T-cell (primary cell): ENCODE data around the gene AADACL3. TPM values are rescaled to one million over a fixed set of nuclear protein-coding genes. Genes with fewer than 3 reads are reported as not detected.

ENCODE experiments used
- ATAC-seq, 4 experiments: fragments of 200-7000 bp in 3 of 4; fragments of 150-1000 bp in 1 of 4; cut with Tn5 transposase; replicated peaks in 1 of 4; 1 replicate in 3 of 4; 2 replicates in 1 of 4; pipeline ENCODE4 v1.10.0; 2021; ENCODE audit warnings: moderate library complexity in 3 of 4, mild to moderate bottlenecking in 2 of 4, moderate number of reproducible peaks in 1 of 4
- CTCF ChIA-PET, 2 donors: fragments of 300-600 bp; sonication (Branson Sonifier 250); formaldehyde crosslinking; loops; one replicate each; lab custom pipeline; 2022; ENCODE audit warnings: antibody characterized with exemption in 2 of 2; lab: Charles Lee
- POLR2A ChIA-PET, 2 donors: fragments of 300-600 bp; sonication (Branson Sonifier 250); formaldehyde crosslinking; loops; one replicate each; lab custom pipeline; 2022; ENCODE audit warnings: antibody characterized with exemption in 2 of 2; lab: Charles Lee
- DNase-seq, 35 experiments: peaks; one replicate each; pipeline versions ENCODE4 v3.0.0 to v3.0.0-alpha.2; 2013 to 2023
- H3K27ac ChIP-seq: one replicate; pipeline ENCODE4 v1.5.1; 2013; ENCODE audit warnings: low read length
- H3K27me3 ChIP-seq, 2 experiments: replicated peaks in 1 of 2; 1 replicate in 1 of 2; 2 replicates in 1 of 2; pipeline versions ENCODE4 v1.6.1 to v1.7.0; 2013; ENCODE audit warnings: low read length in 1 of 2, mixed read lengths in 1 of 2; ENCODE audit not compliant: control insufficient read depth in 2 of 2, insufficient read depth in 2 of 2; ENCODE audit errors: extremely low read depth in 1 of 2
- H3K36me3 ChIP-seq, 2 donors: 1 replicate in 1 of 2; 2 replicates in 1 of 2; pipeline versions ENCODE4 v1.6.1 to v1.7.0; 2013; ENCODE audit warnings: low read length in 1 of 2; ENCODE audit not compliant: control insufficient read depth in 2 of 2, insufficient read depth in 1 of 2; ENCODE audit errors: extremely low read depth in 1 of 2
- H3K4me1 ChIP-seq, 2 experiments: 1 replicate in 1 of 2; 2 replicates in 1 of 2; pipeline versions ENCODE4 v1.6.1 to v1.7.0; 2013; ENCODE audit warnings: low read length in 2 of 2, mixed read lengths in 1 of 2; ENCODE audit not compliant: insufficient read depth in 2 of 2, control insufficient read depth in 1 of 2; ENCODE audit errors: extremely low read depth in 1 of 2
- H3K4me3 ChIP-seq, 2 donors: 1 replicate in 1 of 2; 2 replicates in 1 of 2; pipeline versions ENCODE4 v1.5.1 to v1.7.0; 2013; ENCODE audit warnings: mild to moderate bottlenecking in 2 of 2, low read length in 1 of 2, moderate library complexity in 1 of 2; ENCODE audit not compliant: control insufficient read depth in 1 of 2; ENCODE audit errors: extremely low read depth in 1 of 2
- H3K9me3 ChIP-seq: 2 replicates; pipeline ENCODE4 v1.7.0; 2013
- H3K27ac Mint-ChIP-seq, 2 donors: one replicate each; pipeline ENCODE4 v1.8.0; 2020 to 2021; ENCODE audit warnings: mild to moderate bottlenecking in 2 of 2, mixed read lengths in 2 of 2
- H3K27me3 Mint-ChIP-seq, 2 donors: one replicate each; pipeline ENCODE4 v1.8.0; 2021 to 2022; ENCODE audit warnings: mixed read lengths in 2 of 2
- H3K36me3 Mint-ChIP-seq: one replicate; pipeline ENCODE4 v1.8.0; 2021; ENCODE audit warnings: mixed read lengths
- H3K4me1 Mint-ChIP-seq, 3 donors: one replicate each; pipeline ENCODE4 v1.8.0; 2020 to 2022; ENCODE audit warnings: mixed read lengths in 3 of 3, mild to moderate bottlenecking in 1 of 3
- H3K4me3 Mint-ChIP-seq, 3 donors: one replicate each; pipeline ENCODE4 v1.8.0; 2020 to 2022; ENCODE audit warnings: mild to moderate bottlenecking in 3 of 3, mixed read lengths in 3 of 3, moderate library complexity in 3 of 3
- H3K9me3 Mint-ChIP-seq, 3 donors: one replicate each; pipeline ENCODE4 v1.8.0; 2020 to 2022; ENCODE audit warnings: mixed read lengths in 3 of 3
- WGBS: methylation state at CpG from one replicate; pipeline ENCODE4 v1.1.5; 2013; ENCODE audit warnings: missing lambda C conversion rate; ENCODE audit not compliant: insufficient coverage; 5-methylcytosine and 5-hydroxymethylcytosine counted together
- total RNA-seq, 35 experiments: library from RNA in 6 of 35; stranded (reverse) in 6 of 35; fragments of 120-200 nt in 1 of 35; gene quantifications; one replicate each; pipeline versions ENCODE4 v1.2.1 to v1.2.4 and lab custom pipeline; 2013 to 2026

AADACL3 gene
- total RNA-seq, 5 donors from 2014 or later (not counting 1 experiment from before 2014, with no cell fraction given) = not detected

DNA sequence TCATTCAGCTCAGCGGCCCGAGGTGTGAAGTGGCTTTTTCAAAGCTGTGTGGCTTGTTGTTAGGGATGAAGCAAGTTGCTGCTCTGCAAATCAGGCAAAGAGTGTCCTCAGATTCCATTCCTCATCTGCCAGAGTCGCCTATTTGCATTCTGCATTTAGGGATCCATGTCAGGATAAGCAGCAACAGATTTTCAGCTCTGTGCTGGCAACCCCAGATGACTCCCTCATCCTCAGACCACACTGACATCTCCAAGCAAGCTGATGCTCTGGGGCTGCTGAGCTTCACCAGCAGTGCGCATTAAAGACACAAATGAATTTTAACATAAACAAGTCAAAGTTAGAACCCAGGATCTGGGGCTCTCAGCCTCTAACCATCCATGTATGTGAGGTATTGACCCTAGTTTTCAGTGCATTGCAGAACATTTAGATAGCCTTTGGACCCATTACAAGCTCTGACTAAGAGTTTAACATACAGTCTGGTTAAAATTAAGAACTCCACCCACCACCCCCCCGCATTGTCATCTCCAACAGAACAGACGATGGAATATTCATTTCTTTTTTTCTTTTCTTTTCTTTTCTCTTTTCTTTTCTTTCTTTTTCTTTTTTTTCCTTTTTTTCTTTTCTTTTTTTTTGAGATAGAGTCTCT, 41.0 kb downstream of the AADACL3 start:
- ATAC-seq (no peak), DNase-seq (no peak)
- WGBS = 80% methylated on average over 1 of the region's 6 CpGs
- no peaks in the 10 kb centered on the region for H3K4me1 Mint-ChIP-seq
- Histone ChIP-seq H3K27ac (no peak overlapping the region), H3K4me1 (no peaks in the 10 kb centered on the region), H3K27me3 (peaks cover 0 to 36% of the 10 kb centered on the region in 2 experiments), H3K36me3 (no peaks in the 10 kb centered on the region), H3K9me3 (no peaks in the 10 kb centered on the region), H3K4me3 (no peak overlapping the region)
- H3K4me3 Mint-ChIP-seq = no peak overlapping the region
- ChIA-PET POLR2A (no interaction called here), CTCF (no interaction called here)
- no peaks in the 10 kb centered on the region for H3K36me3 Mint-ChIP-seq
- H3K9me3 Mint-ChIP-seq = no peaks in the 10 kb centered on the region
- no peak overlapping the region for H3K27ac Mint-ChIP-seq
- H3K27me3 Mint-ChIP-seq = peaks cover 16 to 34% of the 10 kb centered on the region in 2 donors

DNA sequence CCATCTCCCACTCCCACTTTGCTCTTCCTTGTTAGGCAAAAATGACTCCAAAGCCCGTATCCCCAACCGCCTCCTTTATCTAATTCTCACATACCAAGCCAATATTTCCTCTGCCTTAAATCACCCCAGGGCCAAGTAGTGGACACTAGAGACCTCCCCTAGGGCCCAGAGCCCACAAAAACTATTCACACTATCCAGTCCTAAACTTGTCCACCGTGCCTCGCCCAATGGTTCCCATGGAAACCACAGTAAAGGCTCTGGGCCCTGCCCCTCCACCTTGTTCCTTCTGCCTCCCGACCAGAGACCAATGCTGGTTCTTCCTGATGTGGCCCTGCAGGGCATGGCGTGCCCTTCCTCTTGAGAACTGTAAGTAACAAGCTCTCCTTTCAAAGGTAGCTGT, 41.9 kb downstream of the AADACL3 start:
- Mint-ChIP-seq H3K4me1 (no peaks in the 10 kb centered on the region), H3K9me3 (no peaks in the 10 kb centered on the region), H3K36me3 (no peaks in the 10 kb centered on the region), H3K27ac (no peak overlapping the region), H3K27me3 (peaks cover 16 to 35% of the 10 kb centered on the region in 2 donors), H3K4me3 (no peak overlapping the region)
- no peak for ATAC-seq
- no peak for DNase-seq
- Histone ChIP-seq H3K4me1 (no peaks in the 10 kb centered on the region), H3K36me3 (no peaks in the 10 kb centered on the region), H3K4me3 (no peak overlapping the region), H3K9me3 (no peaks in the 10 kb centered on the region), H3K27ac (no peak overlapping the region), H3K27me3 (peaks cover 0 to 36% of the 10 kb centered on the region in 2 experiments)
- WGBS = 62% methylated on average over 6 of the region's 6 CpGs
- ChIA-PET POLR2A (no interaction called here), CTCF (no interaction called here)

DNA sequence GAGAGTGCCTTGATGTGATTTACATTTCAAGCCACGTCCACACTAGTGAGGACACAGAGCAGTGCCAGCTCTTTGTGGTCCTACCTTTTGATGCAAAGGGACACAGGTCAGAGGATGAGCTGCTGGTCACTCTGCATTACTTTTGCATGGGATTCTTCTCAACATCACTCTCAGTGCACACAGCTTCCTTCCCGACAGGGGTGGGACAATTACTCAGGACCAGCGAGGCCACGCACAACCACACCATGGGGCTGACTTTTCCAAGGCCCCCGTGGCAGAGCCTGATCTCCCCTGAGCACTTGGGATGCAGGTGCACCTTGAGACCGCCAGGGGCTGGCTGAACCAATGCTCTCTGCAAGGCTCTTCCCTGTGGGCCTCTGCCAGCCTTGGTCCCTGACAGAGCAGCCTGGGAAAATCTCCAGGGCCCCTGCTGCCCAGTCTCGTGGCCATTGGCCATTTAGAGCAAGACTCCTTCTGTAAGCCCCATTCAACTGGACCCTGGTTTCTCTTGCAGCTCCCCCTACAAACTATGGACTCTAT, 44.4 kb downstream of the AADACL3 start:
- H3K4me3 Mint-ChIP-seq = no peak overlapping the region
- H3K36me3 Mint-ChIP-seq = no peaks in the 10 kb centered on the region
- H3K27ac Mint-ChIP-seq = no peak overlapping the region
- H3K27ac ChIP-seq = no peak overlapping the region
- ATAC-seq (no peak), DNase-seq (no peak)
- no peaks in the 10 kb centered on the region for H3K4me1 ChIP-seq
- peaks cover 0 to 38% of the 10 kb centered on the region in 2 experiments for H3K27me3 ChIP-seq
- H3K9me3 Mint-ChIP-seq = no peaks in the 10 kb centered on the region
- no peak overlapping the region for H3K4me3 ChIP-seq
- ChIA-PET POLR2A (no interaction called here), CTCF (no interaction called here)
- no peaks in the 10 kb centered on the region for H3K9me3 ChIP-seq
- H3K36me3 ChIP-seq = no peaks in the 10 kb centered on the region
- WGBS = 52% methylated on average over 7 of the region's 7 CpGs
- peaks cover 20 to 32% of the 10 kb centered on the region in 2 donors for H3K27me3 Mint-ChIP-seq
- no peaks in the 10 kb centered on the region for H3K4me1 Mint-ChIP-seq

DNA sequence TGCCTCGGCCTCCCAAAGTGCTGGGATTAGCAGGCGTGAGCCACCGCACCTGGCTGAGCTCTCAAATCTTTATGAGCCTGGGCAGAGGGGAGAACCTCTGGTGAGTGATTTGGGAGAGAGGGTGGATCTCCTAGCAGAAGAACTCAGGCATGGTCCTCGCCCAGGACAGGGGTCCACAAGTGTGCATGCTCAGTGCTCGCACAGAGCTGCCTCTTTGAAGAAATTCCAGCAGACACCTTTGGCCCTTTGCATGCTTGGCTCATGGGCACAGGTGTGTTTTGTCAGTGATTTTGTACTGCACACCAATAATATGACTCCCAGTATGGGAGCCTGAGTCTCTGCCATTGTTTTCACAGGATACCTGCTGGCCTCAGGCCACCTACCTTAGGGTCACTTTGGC, 45.9 kb downstream of the AADACL3 start:
- Mint-ChIP-seq H3K4me1 (no peaks in the 10 kb centered on the region), H3K36me3 (no peaks in the 10 kb centered on the region), H3K4me3 (no peak overlapping the region), H3K9me3 (no peaks in the 10 kb centered on the region), H3K27ac (no peak overlapping the region), H3K27me3 (peaks cover 20 to 34% of the 10 kb centered on the region in 2 donors)
- Histone ChIP-seq H3K27me3 (peaks cover 0 to 29% of the 10 kb centered on the region in 2 experiments), H3K36me3 (no peaks in the 10 kb centered on the region), H3K4me1 (no peaks in the 10 kb centered on the region), H3K4me3 (no peak overlapping the region), H3K27ac (no peak overlapping the region), H3K9me3 (no peaks in the 10 kb centered on the region)
- ATAC-seq (no peak), DNase-seq (no peak)
- ChIA-PET POLR2A (no interaction called here), CTCF (no interaction called here)
- WGBS = 72% methylated on average over 4 of the region's 5 CpGs

DNA sequence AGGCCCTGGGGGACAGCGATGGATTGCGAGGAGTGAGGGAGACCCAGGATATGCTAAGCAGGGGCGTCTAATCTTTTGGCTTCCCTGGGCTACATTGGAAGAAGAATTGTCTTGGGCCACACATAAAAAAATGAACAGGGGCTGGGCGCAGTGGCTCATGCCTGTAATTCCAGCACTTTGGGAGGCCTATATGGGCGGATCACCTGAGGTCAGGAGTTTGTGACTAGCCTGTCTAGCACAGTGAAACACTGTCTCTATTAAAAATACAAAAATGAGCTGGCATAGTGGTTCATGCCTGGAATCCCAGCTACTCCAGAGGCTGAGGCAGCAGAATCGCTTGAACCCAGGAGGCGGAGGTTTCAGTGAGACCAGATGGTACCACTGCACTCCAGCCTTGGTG, 46.9 kb downstream of the AADACL3 start:
- DNase-seq (no peak), ATAC-seq (no peak)
- Histone ChIP-seq H3K4me1 (no peaks in the 10 kb centered on the region), H3K4me3 (no peak overlapping the region), H3K36me3 (no peaks in the 10 kb centered on the region), H3K27ac (no peak overlapping the region), H3K27me3 (peaks cover 0 to 24% of the 10 kb centered on the region in 2 experiments), H3K9me3 (no peaks in the 10 kb centered on the region)
- Mint-ChIP-seq H3K9me3 (no peaks in the 10 kb centered on the region), H3K4me3 (no peak overlapping the region), H3K36me3 (no peaks in the 10 kb centered on the region), H3K4me1 (no peaks in the 10 kb centered on the region), H3K27ac (no peak overlapping the region), H3K27me3 (peaks cover 22 to 37% of the 10 kb centered on the region in 2 donors)
- WGBS = 85% methylated on average over 6 of the region's 7 CpGs
- ChIA-PET CTCF (interaction anchor here in 1 of 2 donors (1.0 kb wide), 1 partner anchor 355 kb away, joined by 3 read pairs; no protein-coding TSS in a partner anchor), POLR2A (interaction anchor here in 1 of 2 donors (0.6 kb wide), 1 partner anchor 44 kb away, joined by 3 read pairs; no protein-coding TSS in a partner anchor)

DNA sequence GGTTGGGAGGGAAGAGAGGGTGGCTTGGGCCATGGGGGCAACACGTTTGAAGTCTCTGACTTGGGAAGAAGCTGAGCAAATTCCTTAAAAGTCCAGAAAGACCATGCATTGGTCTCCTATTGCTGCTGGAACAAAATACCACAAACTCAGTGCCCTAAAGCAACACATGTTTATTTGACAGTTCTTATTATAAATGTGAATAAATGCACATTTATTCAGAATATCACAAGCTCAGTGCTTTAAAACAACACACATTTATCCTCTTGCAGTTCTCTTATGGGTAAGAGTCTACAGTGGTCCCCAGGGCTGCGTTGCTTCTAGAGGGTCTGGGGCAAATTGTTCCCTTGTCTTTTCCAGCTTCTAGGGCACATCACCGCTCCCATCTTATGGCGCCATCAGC, 47.6 kb downstream of the AADACL3 start:
- Mint-ChIP-seq H3K36me3 (no peaks in the 10 kb centered on the region), H3K27ac (no peak overlapping the region), H3K4me3 (no peak overlapping the region), H3K4me1 (no peaks in the 10 kb centered on the region), H3K9me3 (no peaks in the 10 kb centered on the region), H3K27me3 (peaks cover 25 to 37% of the 10 kb centered on the region in 2 donors)
- Histone ChIP-seq H3K9me3 (no peaks in the 10 kb centered on the region), H3K36me3 (no peaks in the 10 kb centered on the region), H3K27ac (no peak overlapping the region), H3K4me3 (no peak overlapping the region), H3K4me1 (no peaks in the 10 kb centered on the region), H3K27me3 (peaks cover 3 to 20% of the 10 kb centered on the region in 2 experiments)
- POLR2A ChIA-PET = no interaction called here
- ATAC-seq = no peak
- WGBS = 93% methylated on average over 2 of the region's 4 CpGs
- DNase-seq = no peak
- CTCF ChIA-PET = interaction anchor here in 1 of 2 donors (1.0 kb wide), 1 partner anchor 356 kb away, joined by 3 read pairs; no protein-coding TSS in a partner anchor
